NT2/D1 (cell line): ENCODE data around the gene ZBTB20.

Source experiments
- DNase-seq: peaks from one replicate; pipeline ENCODE4 v3.0.0-alpha.2; 2011; ENCODE audit warnings: low read depth, low spot score
- H3K27me3 ChIP-seq: 2 replicates; pipeline ENCODE4 v1.6.0; 2011; ENCODE audit warnings: mild to moderate bottlenecking; ENCODE audit not compliant: insufficient read length, insufficient read depth
- H3K36me3 ChIP-seq: 2 replicates; pipeline ENCODE4 v1.6.1; 2011; ENCODE audit warnings: mild to moderate bottlenecking, low read length, mixed read lengths; ENCODE audit not compliant: insufficient read depth, insufficient read length
- H3K4me1 ChIP-seq: 2 replicates; pipeline ENCODE4 v1.5.1; 2011; ENCODE audit not compliant: insufficient read depth, insufficient read length
- H3K4me3 ChIP-seq: 2 replicates; pipeline ENCODE4 v1.5.1; 2011; ENCODE audit warnings: low read depth; ENCODE audit not compliant: insufficient read length
- H3K9ac ChIP-seq: 2 replicates; pipeline ENCODE4 v1.6.0; 2011; ENCODE audit warnings: low read depth; ENCODE audit not compliant: insufficient read length
- H3K9me3 ChIP-seq: 2 replicates; pipeline ENCODE4 v1.5.1; 2011; ENCODE audit warnings: mild to moderate bottlenecking, low read length; ENCODE audit not compliant: insufficient read depth
- SUZ12 ChIP-seq: IDR thresholded peaks from 2 replicates; pipeline ENCODE4 v1.6.1; 2011; ENCODE audit not compliant: insufficient read length, insufficient read depth; ENCODE audit errors: extremely low read depth
- YY1 ChIP-seq: IDR thresholded peaks from 2 replicates; pipeline ENCODE4 v1.6.1; 2011; ENCODE audit not compliant: insufficient read length, insufficient read depth
- ZNF274 ChIP-seq: IDR thresholded peaks from 2 replicates; pipeline ENCODE4 v1.6.1; 2011; ENCODE audit warnings: mild to moderate bottlenecking, low read depth, low read length

The ZBTB20 gene

GRCh38 chr3:115092220-115092791 is 54.8 kb downstream of the ZBTB20 start:
- Histone ChIP-seq H3K4me3 (no peak overlapping the region), H3K4me1 (no peaks in the 10 kb centered on the region), H3K27me3 (no peaks in the 10 kb centered on the region), H3K36me3 (no peaks in the 10 kb centered on the region), H3K9me3 (no peaks in the 10 kb centered on the region), H3K9ac (no peak overlapping the region)
- peak; percentile 16 for DNase-seq
- no peak for TF ChIP-seq ZNF274
- TF ChIP-seq YY1 = no peak
- no peak for TF ChIP-seq SUZ12

- Histone ChIP-seq H3K36me3 (no peaks in the 10 kb centered on the region), H3K9ac (no peak overlapping the region), H3K27me3 (no peaks in the 10 kb centered on the region), H3K4me3 (no peak overlapping the region), H3K9me3 (no peaks in the 10 kb centered on the region), H3K4me1 (no peaks in the 10 kb centered on the region)
- TF ChIP-seq YY1 (no peak), ZNF274 (no peak)
- DNase-seq = no peak
These were observed 56.4 kb downstream of the ZBTB20 start for GRCh38 chr3:115090712-115091111.

- no peaks in the 10 kb centered on the region for H3K27me3 ChIP-seq
- no peak for DNase-seq
- no peak for TF ChIP-seq ZNF274
- TF ChIP-seq YY1 = no peak
- TF ChIP-seq SUZ12 = no peak
- H3K9me3 ChIP-seq = no peaks in the 10 kb centered on the region
- H3K9ac ChIP-seq = no peak overlapping the region
- no peak overlapping the region for H3K4me3 ChIP-seq
- H3K4me1 ChIP-seq = no peaks in the 10 kb centered on the region
- no peaks in the 10 kb centered on the region for H3K36me3 ChIP-seq
These were observed 57.6 kb downstream of the ZBTB20 start for GRCh38 chr3:115089481-115089880.

DNA sequence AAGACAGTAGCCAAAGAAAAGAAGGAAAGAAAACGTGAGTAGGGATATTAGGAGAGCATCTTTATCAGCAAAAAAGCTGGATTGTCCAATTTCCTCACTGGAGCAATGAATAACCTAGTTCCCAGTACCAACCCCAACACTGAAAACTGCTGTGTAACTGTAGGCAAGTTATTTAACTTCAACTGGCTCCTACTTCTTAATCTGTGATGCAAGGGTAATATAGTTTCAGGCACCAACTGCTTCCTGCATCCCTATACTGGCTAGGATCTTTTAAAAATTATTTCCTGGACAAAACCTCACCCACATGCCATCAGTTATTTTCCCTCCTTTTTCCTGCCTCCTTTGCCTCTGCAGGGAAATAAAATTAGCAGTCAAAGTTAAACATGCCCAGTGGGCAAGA is 59.6 kb downstream of the ZBTB20 start:
- Histone ChIP-seq H3K9me3 (no peaks in the 10 kb centered on the region), H3K27me3 (no peaks in the 10 kb centered on the region), H3K9ac (no peak overlapping the region), H3K36me3 (no peaks in the 10 kb centered on the region), H3K4me3 (no peak overlapping the region), H3K4me1 (no peaks in the 10 kb centered on the region)
- DNase-seq = no peak
- TF ChIP-seq YY1 (no peak), ZNF274 (no peak), SUZ12 (no peak)

GRCh38 chr3:115086344-115086743 is 60.7 kb downstream of the ZBTB20 start:
- Histone ChIP-seq H3K4me3 (no peak overlapping the region), H3K9ac (no peak overlapping the region), H3K27me3 (no peaks in the 10 kb centered on the region), H3K4me1 (no peaks in the 10 kb centered on the region), H3K36me3 (no peaks in the 10 kb centered on the region), H3K9me3 (no peaks in the 10 kb centered on the region)
- DNase-seq = no peak
- TF ChIP-seq YY1 (no peak), SUZ12 (no peak), ZNF274 (no peak)

GRCh38 chr3:115085197-115085865 is 61.8 kb downstream of the ZBTB20 start:
- Histone ChIP-seq H3K27me3 (no peaks in the 10 kb centered on the region), H3K9ac (no peak overlapping the region), H3K9me3 (no peaks in the 10 kb centered on the region), H3K36me3 (no peaks in the 10 kb centered on the region), H3K4me3 (no peak overlapping the region), H3K4me1 (no peaks in the 10 kb centered on the region)
- TF ChIP-seq SUZ12 = no peak
- no peak for TF ChIP-seq YY1
- TF ChIP-seq ZNF274 = no peak
- no peak for DNase-seq

DNA sequence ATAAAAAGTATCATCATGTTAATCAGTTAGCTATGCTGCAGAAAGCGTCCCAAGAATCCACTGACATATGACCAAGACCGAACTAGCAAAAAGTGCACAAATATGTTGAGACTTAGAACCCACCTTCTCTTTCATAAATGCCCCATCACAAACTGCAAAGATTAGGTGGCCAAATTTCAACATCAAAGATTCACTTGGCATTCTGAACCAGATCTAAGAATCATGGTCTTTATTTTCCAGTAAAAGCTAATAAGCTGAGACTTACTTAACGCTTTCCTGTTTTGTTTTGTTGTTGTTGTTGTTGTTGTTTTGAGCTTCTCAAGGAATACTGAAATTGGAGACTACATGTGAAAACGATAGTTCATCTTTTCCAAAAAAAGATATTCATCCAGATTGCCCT is 62.4 kb downstream of the ZBTB20 start:
- DNase-seq = no peak
- Histone ChIP-seq H3K27me3 (no peaks in the 10 kb centered on the region), H3K36me3 (no peaks in the 10 kb centered on the region), H3K9me3 (no peaks in the 10 kb centered on the region), H3K9ac (no peak overlapping the region), H3K4me1 (no peaks in the 10 kb centered on the region), H3K4me3 (no peak overlapping the region)
- no peak for TF ChIP-seq SUZ12
- TF ChIP-seq ZNF274 = no peak
